Activated CD8-positive, alpha-beta T cell treated with anti-CD3 and anti-CD28 coated beads, Interleukin-2, amount 10 ng/mL, durations not matched to agents 7 days and 5 days (primary cell): ENCODE measurements around the gene NBPF9. TPM values are rescaled to one million over a fixed set of nuclear protein-coding genes. Genes with fewer than 3 reads are reported as not detected.
"Not testable (repeated sequence)": the region's sequence is repeated elsewhere in the genome, so short reads cannot be mapped to it uniquely, and the experiment has no call there.

Experiments used
- ATAC-seq: fragments of 150-1000 bp; cut with Tn5 transposase; one replicate; pipeline ENCODE4 v1.10.0; 2021; ENCODE audit warnings: moderate library complexity
- CTCF ChIA-PET: fragments of 350-600 bp; sonication (Branson Sonifier 250); formaldehyde crosslinking; loops from one replicate; lab custom pipeline; 2021; ENCODE audit warnings: antibody characterized with exemption; lab: Charles Lee
- POLR2A ChIA-PET: fragments of 350-600 bp; sonication (Branson Sonifier 250); formaldehyde crosslinking; loops from one replicate; lab custom pipeline; 2021; ENCODE audit warnings: antibody characterized with exemption; lab: Charles Lee
- DNase-seq: peaks from one replicate; pipeline ENCODE4 v3.0.0-alpha.2; 2020
- H3K27ac Mint-ChIP-seq: one replicate; pipeline ENCODE4 v1.8.0; 2021; ENCODE audit warnings: mild to moderate bottlenecking, mixed read lengths
- H3K27me3 Mint-ChIP-seq: one replicate; pipeline ENCODE4 v1.8.0; 2021; ENCODE audit warnings: low read depth, mixed read lengths
- H3K36me3 Mint-ChIP-seq: one replicate; pipeline ENCODE4 v1.8.0; 2021; ENCODE audit warnings: low read depth, mixed read lengths
- H3K4me1 Mint-ChIP-seq: one replicate; pipeline ENCODE4 v1.8.0; 2021; ENCODE audit warnings: low read depth, mixed read lengths
- H3K4me3 Mint-ChIP-seq: one replicate; pipeline ENCODE4 v1.8.0; 2021; ENCODE audit warnings: mild to moderate bottlenecking, mixed read lengths
- H3K9me3 Mint-ChIP-seq: one replicate; pipeline ENCODE4 v1.8.0; 2022; ENCODE audit warnings: mixed read lengths; ENCODE audit not compliant: insufficient read depth
- total RNA-seq, 2 experiments: library from RNA; stranded (reverse); gene quantifications; one replicate each; pipeline ENCODE4 v1.2.3, GENCODE V29; 2021

Gene NBPF9
- total RNA-seq, 2 experiments from 2014 or later, result 10.1 to 10.8 TPM

DNA sequence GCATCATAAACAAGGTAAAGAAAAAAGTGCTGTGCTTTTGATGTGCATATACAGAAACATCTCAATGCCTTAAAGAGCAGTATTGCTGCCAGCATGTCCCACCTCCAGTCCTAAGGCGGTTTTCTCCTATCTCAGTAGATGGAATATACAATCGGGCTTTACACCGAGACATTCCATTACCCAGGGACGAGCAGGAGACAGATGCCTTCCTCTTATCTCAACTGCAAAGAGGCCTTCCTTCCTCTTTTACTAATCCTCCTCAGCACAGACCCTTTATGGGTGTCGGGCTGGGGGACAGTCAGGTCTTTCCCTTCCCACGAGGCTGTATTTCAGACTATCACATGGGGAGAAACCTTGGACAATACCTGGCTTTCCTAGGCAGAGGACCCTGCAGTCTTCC lies 10.2 kb downstream of the NBPF9 start:
- H3K4me3 Mint-ChIP-seq, CTCF ChIA-PET, H3K27ac Mint-ChIP-seq, H3K36me3 Mint-ChIP-seq, H3K9me3 Mint-ChIP-seq, DNase-seq, H3K27me3 Mint-ChIP-seq, POLR2A ChIA-PET, ATAC-seq, H3K4me1 Mint-ChIP-seq: not testable (repeated sequence)

- H3K4me3 Mint-ChIP-seq, CTCF ChIA-PET, H3K36me3 Mint-ChIP-seq, ATAC-seq, H3K9me3 Mint-ChIP-seq, POLR2A ChIA-PET, H3K27me3 Mint-ChIP-seq, H3K4me1 Mint-ChIP-seq, H3K27ac Mint-ChIP-seq, DNase-seq: not testable (repeated sequence)
Observed at GRCh38 chr1:149075505-149076127, 27.7 kb downstream of the NBPF9 start.

DNA sequence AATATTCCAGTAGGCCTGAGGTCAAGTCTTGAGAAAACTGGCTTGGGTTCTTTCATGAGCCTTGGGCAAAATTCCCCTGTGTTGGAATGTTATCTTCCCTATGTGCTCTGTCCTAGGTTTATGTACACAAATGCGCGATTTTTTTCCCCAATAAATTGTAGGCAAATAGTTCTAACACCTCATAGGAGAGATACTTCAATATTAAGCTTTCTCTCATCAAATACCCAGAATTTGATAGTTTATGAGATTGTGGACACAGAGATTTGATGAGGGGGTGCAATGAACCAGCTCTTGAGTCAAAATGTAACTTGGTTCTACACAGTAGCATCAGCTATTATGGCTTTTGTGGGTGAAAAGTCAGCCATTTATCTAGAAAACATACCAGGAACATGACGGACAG lies 38.7 kb downstream of the NBPF9 start:
- H3K36me3 Mint-ChIP-seq, result not testable (repeated sequence)

GRCh38 chr1:149043056-149043455 lies 60.3 kb downstream of the NBPF9 start:
- H3K4me3 Mint-ChIP-seq, ATAC-seq, H3K27ac Mint-ChIP-seq, H3K36me3 Mint-ChIP-seq, H3K27me3 Mint-ChIP-seq, H3K4me1 Mint-ChIP-seq, POLR2A ChIA-PET, H3K9me3 Mint-ChIP-seq, CTCF ChIA-PET, DNase-seq: not testable (repeated sequence)

More for the DNA sequence above, 38.7 kb downstream of the NBPF9 start:
- DNase-seq, H3K4me1 Mint-ChIP-seq, ATAC-seq, H3K27ac Mint-ChIP-seq, H3K27me3 Mint-ChIP-seq, H3K9me3 Mint-ChIP-seq, POLR2A ChIA-PET, CTCF ChIA-PET, H3K4me3 Mint-ChIP-seq: not testable (repeated sequence)

- H3K27ac Mint-ChIP-seq, H3K4me1 Mint-ChIP-seq, ATAC-seq, H3K9me3 Mint-ChIP-seq, H3K27me3 Mint-ChIP-seq, CTCF ChIA-PET, POLR2A ChIA-PET, DNase-seq, H3K4me3 Mint-ChIP-seq, H3K36me3 Mint-ChIP-seq: not testable (repeated sequence)
Observed at GRCh38 chr1:149033916-149034315, 69.4 kb downstream of the NBPF9 start.

- H3K9me3 Mint-ChIP-seq, DNase-seq, POLR2A ChIA-PET, H3K4me1 Mint-ChIP-seq, H3K36me3 Mint-ChIP-seq, H3K27me3 Mint-ChIP-seq, CTCF ChIA-PET, ATAC-seq, H3K4me3 Mint-ChIP-seq, H3K27ac Mint-ChIP-seq: not testable (repeated sequence)
Observed at GRCh38 chr1:149024327-149024726, 79.0 kb downstream of the NBPF9 start.

DNA sequence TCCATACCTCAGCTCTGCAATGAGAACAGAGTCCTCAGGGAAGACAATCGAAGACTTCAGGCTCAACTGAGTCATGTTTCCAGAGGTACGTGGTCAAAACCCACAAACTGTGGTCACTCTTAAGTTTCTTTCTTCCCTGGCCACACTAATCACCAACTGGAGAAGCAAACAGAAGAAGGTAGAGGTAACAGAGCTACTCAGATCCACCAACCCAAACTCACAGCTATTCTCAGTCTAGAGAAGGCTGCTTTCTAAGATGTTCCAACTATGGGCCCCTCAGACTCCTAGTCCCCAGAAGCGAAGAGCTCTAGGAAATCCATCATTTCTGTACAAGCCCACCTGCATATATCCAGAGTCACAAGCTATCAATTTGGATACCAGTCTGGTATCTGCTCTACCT lies 84.8 kb downstream of the NBPF9 start:
- H3K4me3 Mint-ChIP-seq, H3K27ac Mint-ChIP-seq, DNase-seq, ATAC-seq, CTCF ChIA-PET, H3K36me3 Mint-ChIP-seq, H3K9me3 Mint-ChIP-seq, H3K4me1 Mint-ChIP-seq, H3K27me3 Mint-ChIP-seq, POLR2A ChIA-PET: not testable (repeated sequence)

DNA sequence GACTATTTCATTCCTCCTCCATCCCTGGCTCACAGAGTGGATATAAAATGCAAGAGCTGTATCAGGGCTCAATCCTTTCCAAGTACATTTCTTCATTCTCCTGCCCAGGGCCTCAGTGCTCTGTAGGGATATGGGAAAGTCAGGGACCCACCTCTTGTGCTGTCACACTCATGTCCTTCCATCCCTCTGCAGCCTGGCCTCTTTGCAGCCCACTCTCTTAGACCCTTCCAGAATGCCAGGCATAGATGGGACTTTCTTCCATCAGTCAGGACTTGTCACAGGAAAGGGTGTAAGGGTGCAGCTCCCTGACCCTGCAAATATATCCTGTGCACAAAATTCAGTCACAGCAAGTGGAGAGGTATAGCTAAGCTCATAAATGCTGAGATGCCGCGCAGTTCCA lies 86.7 kb downstream of the NBPF9 start:
- ATAC-seq, CTCF ChIA-PET, H3K36me3 Mint-ChIP-seq: not testable (repeated sequence)

GRCh38 chr1:149015522-149015921 lies 87.8 kb downstream of the NBPF9 start:
- H3K4me1 Mint-ChIP-seq, ATAC-seq, POLR2A ChIA-PET, H3K4me3 Mint-ChIP-seq, DNase-seq, CTCF ChIA-PET, H3K9me3 Mint-ChIP-seq, H3K36me3 Mint-ChIP-seq, H3K27ac Mint-ChIP-seq, H3K27me3 Mint-ChIP-seq: not testable (repeated sequence)

More for the DNA sequence above, 86.7 kb downstream of the NBPF9 start:
- H3K27me3 Mint-ChIP-seq, DNase-seq, H3K4me1 Mint-ChIP-seq, H3K27ac Mint-ChIP-seq, POLR2A ChIA-PET, H3K4me3 Mint-ChIP-seq, H3K9me3 Mint-ChIP-seq: not testable (repeated sequence)

GRCh38 chr1:149013513-149013912 lies 89.8 kb downstream of the NBPF9 start:
- H3K9me3 Mint-ChIP-seq, POLR2A ChIA-PET, H3K36me3 Mint-ChIP-seq, CTCF ChIA-PET, H3K27me3 Mint-ChIP-seq, DNase-seq, H3K4me3 Mint-ChIP-seq, H3K4me1 Mint-ChIP-seq, H3K27ac Mint-ChIP-seq, ATAC-seq: not testable (repeated sequence)

DNA sequence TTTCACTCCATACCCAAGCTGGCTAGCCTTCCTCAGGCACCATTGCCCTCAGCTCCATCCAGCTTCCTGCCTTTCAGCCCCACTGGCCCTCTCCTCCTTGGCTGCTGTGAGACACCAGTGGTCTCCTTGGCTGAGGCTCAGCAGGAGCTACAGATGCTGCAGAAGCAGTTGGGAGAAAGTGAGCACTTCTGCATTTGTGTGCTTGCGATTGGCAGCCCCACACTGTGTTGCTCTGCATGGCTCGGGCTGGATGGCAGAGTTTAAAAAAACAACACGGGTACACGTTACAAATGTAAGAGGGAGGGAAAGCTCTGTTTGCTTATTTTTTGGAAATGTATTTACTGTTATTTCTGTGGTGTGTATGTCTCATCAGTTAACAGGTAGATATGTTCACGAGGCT lies 90.8 kb downstream of the NBPF9 start:
- H3K27ac Mint-ChIP-seq, H3K9me3 Mint-ChIP-seq, H3K4me1 Mint-ChIP-seq, CTCF ChIA-PET, ATAC-seq, H3K27me3 Mint-ChIP-seq, H3K4me3 Mint-ChIP-seq, POLR2A ChIA-PET, DNase-seq, H3K36me3 Mint-ChIP-seq: not testable (repeated sequence)

DNA sequence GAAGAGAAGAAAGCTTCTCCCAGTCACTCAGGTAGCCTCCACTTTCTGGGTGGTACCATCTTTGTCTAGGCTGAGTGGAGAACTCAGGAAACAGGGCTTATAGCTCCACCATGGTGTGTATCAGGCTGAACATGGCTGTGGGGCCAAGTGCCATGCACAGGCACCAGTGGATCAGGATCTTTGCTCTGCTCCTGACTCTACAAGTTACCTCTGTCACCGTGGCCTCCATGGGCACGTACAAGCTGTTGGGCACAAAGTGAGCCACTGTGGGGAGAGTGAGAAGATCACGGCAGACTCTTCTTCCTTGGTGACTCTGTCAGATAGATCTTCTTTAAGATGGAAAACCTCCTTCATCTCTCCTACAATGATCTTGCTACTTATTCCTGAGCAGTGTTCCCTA lies 93.6 kb downstream of the NBPF9 start:
- H3K27ac Mint-ChIP-seq, ATAC-seq, H3K4me3 Mint-ChIP-seq, H3K9me3 Mint-ChIP-seq, CTCF ChIA-PET, H3K4me1 Mint-ChIP-seq, POLR2A ChIA-PET, H3K27me3 Mint-ChIP-seq, DNase-seq, H3K36me3 Mint-ChIP-seq: not testable (repeated sequence)

- H3K4me1 Mint-ChIP-seq, DNase-seq, H3K27me3 Mint-ChIP-seq, H3K9me3 Mint-ChIP-seq, H3K4me3 Mint-ChIP-seq, POLR2A ChIA-PET, H3K36me3 Mint-ChIP-seq, H3K27ac Mint-ChIP-seq, CTCF ChIA-PET, ATAC-seq: not testable (repeated sequence)
Observed at GRCh38 chr1:149008769-149009168, 94.6 kb downstream of the NBPF9 start.
